SJSA1 (cell line): ENCODE measurements around the gene SPOP. TPM values are rescaled to one million over a fixed set of nuclear protein-coding genes. Genes with fewer than 3 reads are reported as not detected.
"Not testable (repeated sequence)": the region's sequence is repeated elsewhere in the genome, so short reads cannot be mapped to it uniquely, and the experiment has no call there.

Experiments used
- DNase-seq, 2 experiments: peaks; one replicate each; pipeline ENCODE4 v3.0.0-alpha.2; 2015 to 2020; ENCODE audit warnings: low spot score in 2 of 2, low read depth in 1 of 2
- H3K27ac ChIP-seq: fragments of 250-450 bp; sonication (Bioruptor Pico); 2 replicates; pipeline ENCODE4 v1.5.1; 2020; ENCODE audit warnings: mild to moderate bottlenecking, moderate library complexity
- H3K27me3 ChIP-seq: fragments of 250-450 bp; sonication (Bioruptor Pico); replicated peaks from 2 replicates; pipeline ENCODE4 v1.5.1; 2020; ENCODE audit warnings: mild to moderate bottlenecking, moderate library complexity
- H3K36me3 ChIP-seq: fragments of 250-450 bp; sonication (Bioruptor Pico); 2 replicates; pipeline ENCODE4 v1.5.1; 2020; ENCODE audit warnings: mild to moderate bottlenecking
- H3K4me1 ChIP-seq: fragments of 250-450 bp; sonication (Bioruptor Pico); replicated peaks from 2 replicates; pipeline ENCODE4 v1.6.1; 2021; ENCODE audit warnings: mild to moderate bottlenecking
- H3K4me3 ChIP-seq: fragments of 250-450 bp; sonication (Bioruptor Pico); 2 replicates; pipeline ENCODE4 v1.5.1; 2020; ENCODE audit warnings: mild to moderate bottlenecking
- H3K9me3 ChIP-seq: fragments of 250-450 bp; sonication (Bioruptor Pico); replicated peaks from 2 replicates; pipeline ENCODE4 v1.5.1; 2020; ENCODE audit warnings: mild to moderate bottlenecking
- total RNA-seq: library from RNA; depleted of rRNA; stranded (reverse); fragments of >200 nt; shearing (Covaris generic); gene quantifications from 2 replicates; pipeline ENCODE4 v1.2.3, GENCODE V29; 2014; rRNA removed

SPOP gene
- total RNA-seq, 1 experiment from 2014 or later, result 73.0 TPM

GRCh38 chr17:49555495-49556222, 122.2 kb downstream of the SPOP start:
- no peak overlapping the region for H3K4me3 ChIP-seq
- DNase-seq, result peak in 1 of 2 experiments; percentile 43

GRCh38 chr17:49554694-49555494, 123.0 kb downstream of the SPOP start:
- DNase-seq, result peak in 1 of 2 experiments; percentile 44

More at GRCh38 chr17:49555495-49556222, 122.2 kb downstream of the SPOP start:
- Histone ChIP-seq H3K27ac (no peak overlapping the region), H3K36me3 (no peaks in the 10 kb centered on the region), H3K27me3 (no peaks in the 10 kb centered on the region; the same call in 1 of the 2 replicates), H3K4me1 (peaks cover 6% of the 10 kb centered on the region), H3K9me3 (no peaks in the 10 kb centered on the region)

GRCh38 chr17:49553676-49554335, 124.1 kb downstream of the SPOP start:
- no peak overlapping the region for H3K27ac ChIP-seq

More at GRCh38 chr17:49554694-49555494, 123.0 kb downstream of the SPOP start:
- Histone ChIP-seq H3K4me1 (peaks cover 6% of the 10 kb centered on the region), H3K27ac (no peak overlapping the region), H3K4me3 (no peak overlapping the region), H3K27me3 (no peaks in the 10 kb centered on the region; the same call in 1 of the 2 replicates), H3K36me3 (no peaks in the 10 kb centered on the region), H3K9me3 (no peaks in the 10 kb centered on the region)

GRCh38 chr17:49552070-49552751, 125.7 kb downstream of the SPOP start:
- Histone ChIP-seq H3K4me3 (no peak overlapping the region), H3K36me3 (no peaks in the 10 kb centered on the region), H3K4me1 (peaks cover 6% of the 10 kb centered on the region), H3K27ac (no peak overlapping the region), H3K9me3 (no peaks in the 10 kb centered on the region), H3K27me3 (no peaks in the 10 kb centered on the region)
- DNase-seq, result no peak

More at GRCh38 chr17:49553676-49554335, 124.1 kb downstream of the SPOP start:
- DNase-seq, result no peak
- Histone ChIP-seq H3K4me3 (no peak overlapping the region), H3K36me3 (no peaks in the 10 kb centered on the region), H3K4me1 (peaks cover 6% of the 10 kb centered on the region), H3K27me3 (no peaks in the 10 kb centered on the region), H3K9me3 (no peaks in the 10 kb centered on the region)

DNA sequence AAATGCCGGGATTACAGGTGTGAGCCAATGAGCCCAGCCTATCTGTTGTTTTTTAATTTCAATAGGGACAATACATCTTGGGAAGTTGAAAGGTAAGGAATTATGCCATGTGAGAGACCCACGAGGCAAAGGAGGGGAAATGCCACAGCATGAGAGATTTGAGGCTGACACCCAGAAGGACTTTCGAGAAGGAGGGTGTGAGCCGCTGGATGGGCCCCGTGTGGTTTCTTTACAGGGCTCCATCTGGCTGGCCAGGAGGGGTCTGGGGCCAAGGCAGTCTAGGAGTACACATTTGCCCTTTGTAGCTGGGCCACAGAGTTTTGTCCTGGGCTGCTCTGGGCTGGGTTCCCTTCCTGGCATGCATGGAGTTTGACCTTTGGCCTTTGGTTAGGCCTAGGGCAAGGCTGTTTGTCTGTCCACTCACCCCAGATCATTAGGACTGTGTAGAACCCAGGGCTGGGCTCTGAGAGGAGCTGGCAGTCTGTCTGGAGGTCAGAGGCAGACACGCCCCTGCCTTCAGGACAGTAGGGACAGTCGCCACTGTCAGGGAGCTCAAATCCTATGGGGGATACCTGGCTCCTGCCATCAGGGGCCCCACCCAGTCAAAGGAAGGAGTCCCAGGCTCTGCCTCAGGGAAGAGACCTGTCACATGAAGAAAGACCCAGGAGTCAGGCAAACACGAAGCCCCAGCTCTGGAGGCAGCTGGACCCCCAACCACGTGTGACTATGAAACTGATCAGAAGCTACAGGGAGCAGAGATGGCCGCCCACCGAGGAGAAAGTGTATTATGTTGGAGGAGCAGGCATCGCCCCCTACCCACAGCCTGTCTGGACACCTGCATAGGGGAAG, 126.5 kb downstream of the SPOP start:
- Histone ChIP-seq H3K4me1 (peaks cover 5% of the 10 kb centered on the region), H3K9me3 (no peaks in the 10 kb centered on the region), H3K27ac (no peak overlapping the region), H3K4me3 (no peak overlapping the region), H3K27me3 (no peaks in the 10 kb centered on the region), H3K36me3 (no peaks in the 10 kb centered on the region)
- DNase-seq, result no peak

DNA sequence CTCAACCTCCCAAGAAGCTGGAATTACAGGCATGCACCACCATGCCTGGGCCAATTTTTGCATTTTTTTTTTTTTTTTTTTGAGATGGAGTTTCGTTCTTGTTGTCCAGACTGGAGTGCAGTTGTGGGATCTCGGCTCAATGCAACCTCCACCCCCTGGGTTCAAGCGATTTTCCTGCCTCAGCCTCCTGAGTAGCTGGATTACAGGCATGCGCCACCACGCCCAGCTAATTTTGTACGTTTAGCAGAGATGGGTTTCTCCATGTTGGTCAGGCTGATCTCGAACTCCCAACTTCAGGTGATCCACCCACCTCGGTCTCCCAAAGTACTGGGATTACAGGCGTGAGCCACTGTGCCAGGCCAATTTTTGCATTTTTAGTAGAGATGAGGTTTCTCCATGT, 127.1 kb downstream of the SPOP start:
- H3K4me3 ChIP-seq, H3K27ac ChIP-seq, DNase-seq, H3K36me3 ChIP-seq, H3K27me3 ChIP-seq, H3K4me1 ChIP-seq, H3K9me3 ChIP-seq: not testable (repeated sequence)

- no peaks in the 10 kb centered on the region for H3K4me1 ChIP-seq
- H3K4me3 ChIP-seq, result no peak overlapping the region
- no peaks in the 10 kb centered on the region for H3K27me3 ChIP-seq
- DNase-seq, result no peak
- H3K9me3 ChIP-seq, result no peaks in the 10 kb centered on the region
- H3K27ac ChIP-seq, result no peak overlapping the region
- no peaks in the 10 kb centered on the region for H3K36me3 ChIP-seq
Measured at GRCh38 chr17:49549691-49550678, 127.9 kb downstream of the SPOP start.

DNA sequence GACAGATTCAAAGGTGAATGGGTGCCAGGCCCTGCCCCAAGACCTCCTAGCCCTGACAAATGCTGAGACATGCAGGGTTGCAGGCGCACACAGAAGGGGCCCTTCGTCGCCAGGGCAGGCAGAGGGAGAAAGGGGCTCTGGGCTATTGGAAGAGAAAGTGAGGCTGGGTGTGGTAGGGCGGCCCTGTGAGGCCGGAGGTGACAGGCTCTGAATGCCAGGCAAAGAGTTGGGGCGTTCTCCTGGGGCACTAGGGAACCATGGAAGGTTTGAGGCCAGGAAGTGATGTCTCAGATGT, 128.6 kb downstream of the SPOP start:
- Histone ChIP-seq H3K27me3 (no peaks in the 10 kb centered on the region), H3K27ac (no peak overlapping the region), H3K4me1 (no peaks in the 10 kb centered on the region), H3K9me3 (no peaks in the 10 kb centered on the region), H3K36me3 (no peaks in the 10 kb centered on the region), H3K4me3 (no peak overlapping the region)
- no peak for DNase-seq

Other genes with a start within 250 kb of the SPOP start
- gene NGFR, start 182.8 kb downstream of the SPOP start, total RNA-seq, result 0.11 and 2.3 TPM in 2 replicates
- 2.2 and 2.3 TPM in 2 replicates for gene NXPH3, start 102.2 kb downstream of the SPOP start, total RNA-seq
- 140 and 141 TPM in 2 replicates for gene SLC35B1, start 29.9 kb upstream of the SPOP start, total RNA-seq
- gene FAM117A, start 86.0 kb upstream of the SPOP start, total RNA-seq, result 1.3 and 2.6 TPM in 2 replicates
- gene KAT7, start 110.6 kb upstream of the SPOP start, total RNA-seq, result 32.6 and 39.4 TPM in 2 replicates
- gene TAC4, start 170.0 kb upstream of the SPOP start, total RNA-seq, result not detected in 2 replicates